ENCODE results near the gene CCNO. TPM values are rescaled to one million over a fixed set of nuclear protein-coding genes. Genes with fewer than 3 reads are reported as not detected.

Gene CCNO
- total RNA-seq, 4 donors from 2014 or later, result 1.0 to 3.8 (median 2.4) TPM

DNA sequence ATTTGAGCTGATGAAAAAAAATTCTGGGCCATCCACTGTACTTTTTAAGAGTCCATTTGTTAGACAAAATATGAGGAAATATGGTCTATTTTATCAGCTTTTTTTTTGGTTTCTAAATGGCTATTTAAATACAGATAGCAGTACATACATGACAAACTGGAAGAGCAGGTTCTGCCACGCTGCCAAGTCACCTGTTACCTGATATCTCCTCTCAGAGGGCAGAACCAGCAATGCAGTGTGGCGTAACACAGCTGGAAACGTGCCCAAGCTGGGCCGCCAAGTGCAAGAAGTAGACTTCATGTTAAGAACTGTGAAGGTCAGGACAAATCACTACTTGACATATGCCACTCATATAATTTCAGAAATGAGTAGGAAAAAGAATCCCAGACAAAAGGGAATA lies 14.4 kb downstream of the CCNO start:
- DNase-seq (ENCODE audit: low spot score in 2 of 2), result no peak
- Histone ChIP-seq H3K27me3 (peaks cover 63% of the 10 kb centered on the region), H3K4me1 (peaks cover 12% of the 10 kb centered on the region), H3K4me3 (no peak overlapping the region), H3K36me3 (no peaks in the 10 kb centered on the region), H3K27ac (no peak overlapping the region), H3K9me3 (no peaks in the 10 kb centered on the region)
- TF ChIP-seq, protein P1, sequence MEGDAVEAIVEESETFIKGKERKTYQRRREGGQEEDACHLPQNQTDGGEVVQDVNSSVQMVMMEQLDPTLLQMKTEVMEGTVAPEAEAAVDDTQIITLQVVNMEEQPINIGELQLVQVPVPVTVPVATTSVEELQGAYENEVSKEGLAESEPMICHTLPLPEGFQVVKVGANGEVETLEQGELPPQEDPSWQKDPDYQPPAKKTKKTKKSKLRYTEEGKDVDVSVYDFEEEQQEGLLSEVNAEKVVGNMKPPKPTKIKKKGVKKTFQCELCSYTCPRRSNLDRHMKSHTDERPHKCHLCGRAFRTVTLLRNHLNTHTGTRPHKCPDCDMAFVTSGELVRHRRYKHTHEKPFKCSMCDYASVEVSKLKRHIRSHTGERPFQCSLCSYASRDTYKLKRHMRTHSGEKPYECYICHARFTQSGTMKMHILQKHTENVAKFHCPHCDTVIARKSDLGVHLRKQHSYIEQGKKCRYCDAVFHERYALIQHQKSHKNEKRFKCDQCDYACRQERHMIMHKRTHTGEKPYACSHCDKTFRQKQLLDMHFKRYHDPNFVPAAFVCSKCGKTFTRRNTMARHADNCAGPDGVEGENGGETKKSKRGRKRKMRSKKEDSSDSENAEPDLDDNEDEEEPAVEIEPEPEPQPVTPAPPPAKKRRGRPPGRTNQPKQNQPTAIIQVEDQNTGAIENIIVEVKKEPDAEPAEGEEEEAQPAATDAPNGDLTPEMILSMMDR (IDR thresholded peaks at IDR 0.05), result no peak
- no peak for TF ChIP-seq POLR2AphosphoS5 (IDR thresholded peaks at IDR 0.05)
- TF ChIP-seq POLR2A (IDR thresholded peaks at IDR 0.05), result no peak
- 40% methylated on average over 4 of the region's 4 CpGs for WGBS

- no peak overlapping the region for H3K27ac ChIP-seq
- DNase-seq (ENCODE audit: low spot score in 2 of 2), result no peak
- H3K27me3 ChIP-seq, result peaks cover 8% of the 10 kb centered on the region
- 79% methylated on average over 2 of the region's 2 CpGs for WGBS
- H3K4me3 ChIP-seq, result no peak overlapping the region
- no peaks in the 10 kb centered on the region for H3K4me1 ChIP-seq
- H3K36me3 ChIP-seq, result no peaks in the 10 kb centered on the region
- TF ChIP-seq POLR2A (IDR thresholded peaks at IDR 0.05) (no peak), POLR2AphosphoS5 (IDR thresholded peaks at IDR 0.05) (no peak), EP300 (IDR thresholded peaks at IDR 0.05) (no peak)
- TF ChIP-seq, protein P1 (IDR thresholded peaks at IDR 0.05), result no peak
- H3K9me3 ChIP-seq, result no peaks in the 10 kb centered on the region
Measured at GRCh38 chr5:55211184-55211874, 22.1 kb downstream of the CCNO start.

GRCh38 chr5:55205001-55205400 lies 28.4 kb downstream of the CCNO start:
- 44% methylated on average over 2 of the region's 2 CpGs for WGBS
- no peaks in the 10 kb centered on the region for H3K36me3 ChIP-seq
- no peak overlapping the region for H3K4me3 ChIP-seq
- no peak overlapping the region for H3K27ac ChIP-seq
- no peaks in the 10 kb centered on the region for H3K9me3 ChIP-seq
- H3K27me3 ChIP-seq, result peaks cover 18% of the 10 kb centered on the region
- no peak for TF ChIP-seq POLR2A (IDR thresholded peaks at IDR 0.05)
- no peak for TF ChIP-seq POLR2AphosphoS5 (IDR thresholded peaks at IDR 0.05)
- TF ChIP-seq EP300 (IDR thresholded peaks at IDR 0.05), result no peak
- TF ChIP-seq, protein P1 (IDR thresholded peaks at IDR 0.05), result no peak
- H3K4me1 ChIP-seq, result no peaks in the 10 kb centered on the region
- no peak for DNase-seq (ENCODE audit: low spot score in 2 of 2)

GRCh38 chr5:55191165-55191564 lies 42.2 kb downstream of the CCNO start:
- Histone ChIP-seq H3K4me3 (no peak overlapping the region), H3K4me1 (no peaks in the 10 kb centered on the region), H3K9me3 (no peaks in the 10 kb centered on the region), H3K27me3 (peaks cover 46% of the 10 kb centered on the region), H3K36me3 (no peaks in the 10 kb centered on the region), H3K27ac (no peak overlapping the region)
- DNase-seq (ENCODE audit: low spot score in 2 of 2), result no peak
- TF ChIP-seq, protein P1 (IDR thresholded peaks at IDR 0.05), result no peak
- TF ChIP-seq POLR2A (IDR thresholded peaks at IDR 0.05) (no peak), EP300 (IDR thresholded peaks at IDR 0.05) (no peak), POLR2AphosphoS5 (IDR thresholded peaks at IDR 0.05) (no peak)
- 64% methylated on average over 2 of the region's 2 CpGs for WGBS

GRCh38 chr5:55188656-55189540 lies 44.5 kb downstream of the CCNO start:
- Histone ChIP-seq H3K4me3 (no peak overlapping the region), H3K36me3 (no peaks in the 10 kb centered on the region), H3K27me3 (peaks cover 51% of the 10 kb centered on the region), H3K9me3 (no peaks in the 10 kb centered on the region), H3K27ac (no peak overlapping the region), H3K4me1 (no peaks in the 10 kb centered on the region)
- no peak for DNase-seq (ENCODE audit: low spot score in 2 of 2)
- 64% methylated on average over 6 of the region's 6 CpGs for WGBS
- TF ChIP-seq POLR2AphosphoS5 (IDR thresholded peaks at IDR 0.05), result no peak
- no peak for TF ChIP-seq POLR2A (IDR thresholded peaks at IDR 0.05)
- TF ChIP-seq, protein P1 (IDR thresholded peaks at IDR 0.05), result no peak
- no peak for TF ChIP-seq EP300 (IDR thresholded peaks at IDR 0.05)
